ENCODE measurements around the gene HDAC11. TPM values are rescaled to one million over a fixed set of nuclear protein-coding genes. Genes with fewer than 3 reads are reported as not detected.

The HDAC11 gene
- total and polyA plus RNA-seq, 2 of the 13 experiments (the other 11 are each of a cell fraction or from before 2014, with no cell fraction given): 13.7 to 33.1 TPM

- TF ChIP-seq SAFB2 (CRISPR knock-in tag; IDR thresholded peaks at IDR 0.05; ENCODE audit: borderline replicate concordance, low read depth) (no peak), U2AF2 (IDR thresholded peaks at IDR 0.05; ENCODE audit: low read depth, low read length) (no peak), KLF11 (CRISPR knock-in tag; IDR thresholded peaks at IDR 0.05) (peak; percentile 69; the same call in 1 of the 2 replicates), ZNF337 (CRISPR knock-in tag; IDR thresholded peaks at IDR 0.05; ENCODE audit: borderline replicate concordance, low read depth) (peak; percentile 66; the same call in 1 of the 2 replicates), ZNF737 (CRISPR knock-in tag; IDR thresholded peaks at IDR 0.05; ENCODE audit: borderline replicate concordance) (no peak), ZNF800 (CRISPR knock-in tag; IDR thresholded peaks at IDR 0.05) (0 out of 2 replicates have a peak, but pooled peaks have one; percentile 32), ZNF607 (CRISPR knock-in tag; IDR thresholded peaks at IDR 0.05; ENCODE audit: borderline replicate concordance) (peak; percentile 97), ZNF367 (CRISPR knock-in tag; IDR thresholded peaks at IDR 0.05; ENCODE audit: borderline replicate concordance) (no peak), ZNF772 (CRISPR knock-in tag; IDR thresholded peaks at IDR 0.05) (0 out of 2 replicates have a peak, but pooled peaks have one; percentile 55), ZNF296 (CRISPR knock-in tag; conservative IDR thresholded peaks at IDR 0.05) (0 out of 2 replicates have a peak, but pooled peaks have one; percentile 51), ZNF34 (CRISPR knock-in tag; IDR thresholded peaks at IDR 0.05; ENCODE audit: borderline replicate concordance) (no peak), REST (IDR thresholded peaks at IDR 0.05; ENCODE audit: borderline replicate concordance in 1 of 2, low read depth in 1 of 2, low read length in 2 of 2) (no peak), BORCS8-MEF2B (CRISPR knock-in tag; IDR thresholded peaks at IDR 0.05) (peak; percentile 91), ZNF446 (CRISPR knock-in tag; IDR thresholded peaks at IDR 0.05) (no peak), MXI1 (IDR thresholded peaks at IDR 0.05; ENCODE audit: borderline replicate concordance, low read depth, low read length) (peak; percentile 71; the same call in 2 of the 3 replicates), KMT2B (CRISPR knock-in tag; IDR thresholded peaks at IDR 0.05) (no peak), ZSCAN5A (CRISPR knock-in tag; IDR thresholded peaks at IDR 0.05; ENCODE audit: borderline replicate concordance) (no peak), SKI (IDR thresholded peaks at IDR 0.05; ENCODE audit: partially characterized antibody) (no peak), RAD51 (IDR thresholded peaks at IDR 0.05; ENCODE audit: borderline replicate concordance) (no peak), ZSCAN25 (CRISPR knock-in tag; IDR thresholded peaks at IDR 0.05) (peak; percentile 43; the same call in 1 of the 2 replicates), ELK4 (CRISPR knock-in tag; IDR thresholded peaks at IDR 0.05; ENCODE audit: borderline replicate concordance) (no peak)
These were observed 4.9 kb downstream of the HDAC11 start (continued) for GRCh38 chr3:13484851-13485590.

All from HepG2 (cell line).